Smooth muscle cell (in vitro differentiated cells): ENCODE measurements around the gene ACTR1B. TPM values are rescaled to one million over a fixed set of nuclear protein-coding genes. Genes with fewer than 3 reads are reported as not detected.

Source experiments
- DNase-seq: peaks from one replicate; lab custom pipeline; 2025; ENCODE audit not compliant: unreplicated experiment; lab: John Stamatoyannopoulos, UW
- H2AFZ ChIP-seq: fragments of 200-600 bp; sonication (generic); 2 replicates; pipeline ENCODE4 v1.6.0; 2016; ENCODE audit warnings: antibody characterized with exemption, low read depth, mild to moderate bottlenecking
- H3F3A ChIP-seq: fragments of 200-600 bp; sonication (generic); 2 replicates; pipeline ENCODE4 v1.6.0; 2017; ENCODE audit warnings: antibody characterized with exemption, low read depth
- H3K27ac ChIP-seq: fragments of 200-600 bp; sonication (generic); 2 replicates; pipeline ENCODE4 v1.5.1; 2016; ENCODE audit warnings: low read depth, mild to moderate bottlenecking
- H3K27me3 ChIP-seq: fragments of 200-600 bp; sonication (generic); 2 replicates; pipeline ENCODE4 v1.6.1; 2016; ENCODE audit warnings: low read depth, mild to moderate bottlenecking
- H3K36me3 ChIP-seq: fragments of 200-600 bp; sonication (generic); 2 replicates; pipeline ENCODE4 v1.5.1; 2016; ENCODE audit warnings: low read depth
- H3K4me1 ChIP-seq: fragments of 200-600 bp; sonication (generic); 2 replicates; pipeline ENCODE4 v1.5.1; 2016; ENCODE audit warnings: low read depth
- H3K4me2 ChIP-seq: fragments of 200-600 bp; sonication (generic); 2 replicates; pipeline ENCODE4 v1.6.0; 2016; ENCODE audit warnings: mild to moderate bottlenecking
- H3K4me3 ChIP-seq: fragments of 200-600 bp; sonication (generic); 2 replicates; pipeline ENCODE4 v1.5.1; 2016; ENCODE audit warnings: mild to moderate bottlenecking
- H3K79me2 ChIP-seq: fragments of 200-600 bp; sonication (generic); 2 replicates; pipeline ENCODE4 v1.6.0; 2016; ENCODE audit warnings: low read depth, mild to moderate bottlenecking
- H3K9ac ChIP-seq: fragments of 200-600 bp; sonication (generic); 2 replicates; pipeline ENCODE4 v1.6.0; 2016; ENCODE audit warnings: low read depth
- H3K9me3 ChIP-seq: fragments of 200-600 bp; sonication (generic); replicated peaks from 2 replicates; pipeline ENCODE4 v1.5.1; 2016; ENCODE audit warnings: low read depth
- H4K20me1 ChIP-seq: fragments of 200-600 bp; sonication (generic); 2 replicates; pipeline ENCODE4 v1.6.0; 2016; ENCODE audit warnings: low read depth
- CTCF ChIP-seq: fragments of 200-600 bp; sonication (generic); IDR thresholded peaks from 2 replicates; pipeline ENCODE4 v1.5.1; 2017; ENCODE audit warnings: borderline replicate concordance, mild to moderate bottlenecking, antibody characterized with exemption; ENCODE audit not compliant: insufficient read depth, poor library complexity, severe bottlenecking
- WGBS: methylation state at CpG from one replicate; pipeline ENCODE4 v1.1.7; 2016; ENCODE audit warnings: low lambda C conversion rate; 5-methylcytosine and 5-hydroxymethylcytosine counted together
- polyA plus RNA-seq: library from polyadenylated mRNA; unstranded; fragments of >200 nt; fragmentation: Nextera tagmentation; extraction: Ambion mirVana; gene quantifications from 2 replicates; pipeline ENCODE4 v1.2.1, GENCODE V29; 2016
- total RNA-seq: library from RNA; depleted of rRNA; stranded (reverse); fragments of >200 nt; gene quantifications from 2 replicates; pipeline ENCODE4 v1.2.3, GENCODE V29; 2014

Gene ACTR1B
- total and polyA plus RNA-seq, 2 experiments from 2014 or later = 20.8 to 43.7 TPM

GRCh38 chr2:97662895-97663625, 784 bp downstream of the ACTR1B start:
- Histone ChIP-seq H3K27ac (peak overlapping the region; percentile 94), H3K9ac (peak overlapping the region; percentile 94), H4K20me1 (peaks cover 21% of the 10 kb centered on the region), H3K79me2 (peaks cover 20% of the 10 kb centered on the region), H3K4me3 (peak overlapping the region; percentile 72), H3K36me3 (no peaks in the 10 kb centered on the region), H3F3A (peaks cover 12% of the 10 kb centered on the region), H3K9me3 (no peaks in the 10 kb centered on the region), H3K4me1 (peaks cover 7% of the 10 kb centered on the region), H3K4me2 (peak overlapping the region; percentile 82), H3K27me3 (no peaks in the 10 kb centered on the region), H2AFZ (peak overlapping the region; percentile 1)
- TF ChIP-seq CTCF = no peak
- under 1% methylated on average over 16 of the region's 24 CpGs for WGBS
- peak; percentile 69 for DNase-seq

GRCh38 chr2:97662386-97662894, 1.4 kb downstream of the ACTR1B start:
- Histone ChIP-seq H3K4me3 (peak overlapping the region; percentile 72), H3K4me2 (peak overlapping the region; percentile 82), H3K27me3 (no peaks in the 10 kb centered on the region), H3K79me2 (peaks cover 20% of the 10 kb centered on the region), H3K9ac (peak overlapping the region; percentile 54), H3K9me3 (no peaks in the 10 kb centered on the region), H2AFZ (no peak overlapping the region), H3K4me1 (peaks cover 7% of the 10 kb centered on the region), H3K36me3 (no peaks in the 10 kb centered on the region), H4K20me1 (peaks cover 21% of the 10 kb centered on the region), H3K27ac (peak overlapping the region; percentile 94), H3F3A (peaks cover 12% of the 10 kb centered on the region)
- TF ChIP-seq CTCF = no peak
- DNase-seq = no peak
- 21% methylated on average over 12 of the region's 12 CpGs for WGBS

GRCh38 chr2:97661927-97662326, 1.9 kb downstream of the ACTR1B start:
- H3K4me1 ChIP-seq = peaks cover 7% of the 10 kb centered on the region
- no peak overlapping the region for H2AFZ ChIP-seq
- H3K4me2 ChIP-seq = peak overlapping the region; percentile 82
- WGBS = 88% methylated on average over 6 of the region's 6 CpGs
- H3K9ac ChIP-seq = peak overlapping the region; percentile 54
- peaks cover 21% of the 10 kb centered on the region for H4K20me1 ChIP-seq
- no peak for TF ChIP-seq CTCF
- peaks cover 20% of the 10 kb centered on the region for H3K79me2 ChIP-seq
- DNase-seq = no peak
- H3K4me3 ChIP-seq = peak overlapping the region; percentile 72
- peaks cover 12% of the 10 kb centered on the region for H3F3A ChIP-seq
- H3K36me3 ChIP-seq = no peaks in the 10 kb centered on the region
- peak overlapping the region; percentile 94 for H3K27ac ChIP-seq
- H3K9me3 ChIP-seq = no peaks in the 10 kb centered on the region
- H3K27me3 ChIP-seq = no peaks in the 10 kb centered on the region
